GM19193 (cell line): Measurements from ENCODE around the gene LARP1.

ENCODE experiments used
- POLR2A ChIP-seq: IDR thresholded peaks from 4 replicates; pipeline ENCODE4 v1.6.1; 2011; ENCODE audit not compliant: insufficient read depth, insufficient read length; ENCODE audit errors: extremely low read depth

Gene LARP1

DNA sequence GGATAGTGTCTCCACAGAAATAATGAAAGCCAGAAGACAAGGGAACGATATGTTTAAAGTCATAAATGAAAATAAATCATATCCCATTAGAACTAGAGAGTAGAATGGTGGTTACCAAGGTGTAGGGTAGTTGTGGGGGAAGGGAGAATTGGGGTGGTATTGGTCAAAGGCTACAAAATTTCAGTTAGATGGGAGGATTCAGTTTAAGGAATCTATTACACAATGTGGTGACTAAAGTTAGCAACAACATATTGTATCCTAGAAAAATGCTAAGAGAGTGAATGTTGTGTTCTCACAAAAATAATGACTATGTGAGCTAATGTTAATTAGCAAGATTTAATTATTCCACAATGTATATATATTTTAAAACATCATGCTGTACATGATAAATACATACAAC is 27.8 kb upstream of the LARP1 start:
- no peak for TF ChIP-seq POLR2A

DNA sequence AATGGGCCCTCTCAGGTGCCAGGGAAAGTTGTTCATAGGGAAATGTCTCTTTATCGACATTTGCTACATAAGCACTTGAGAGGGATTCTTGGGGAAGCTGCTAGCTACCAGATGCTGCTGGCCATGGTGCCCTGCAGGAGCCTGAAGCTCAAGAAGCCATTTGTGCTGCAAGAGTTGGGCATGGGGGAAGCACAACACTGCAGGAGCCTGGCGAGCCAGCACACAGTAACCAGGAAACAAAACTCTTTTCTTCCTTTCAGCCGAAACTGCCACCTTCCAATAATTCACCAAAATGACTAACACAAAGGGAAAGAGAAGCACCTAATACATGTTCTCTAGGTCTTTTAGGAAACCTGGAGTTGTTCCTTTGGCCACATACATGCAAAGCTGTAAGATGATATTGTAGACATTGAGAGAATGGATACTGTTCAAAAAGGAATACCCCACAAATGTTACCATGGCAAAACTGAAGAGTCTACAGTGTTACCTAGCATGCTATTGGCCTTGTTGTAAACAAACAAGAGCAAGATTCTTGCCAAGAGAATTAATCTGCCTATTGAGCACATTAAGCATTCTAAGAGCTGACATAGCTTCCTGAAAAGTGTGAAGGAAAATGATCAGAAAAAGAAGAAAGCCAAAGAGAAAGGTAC is 26.1 kb upstream of the LARP1 start:
- no peak for TF ChIP-seq POLR2A

DNA sequence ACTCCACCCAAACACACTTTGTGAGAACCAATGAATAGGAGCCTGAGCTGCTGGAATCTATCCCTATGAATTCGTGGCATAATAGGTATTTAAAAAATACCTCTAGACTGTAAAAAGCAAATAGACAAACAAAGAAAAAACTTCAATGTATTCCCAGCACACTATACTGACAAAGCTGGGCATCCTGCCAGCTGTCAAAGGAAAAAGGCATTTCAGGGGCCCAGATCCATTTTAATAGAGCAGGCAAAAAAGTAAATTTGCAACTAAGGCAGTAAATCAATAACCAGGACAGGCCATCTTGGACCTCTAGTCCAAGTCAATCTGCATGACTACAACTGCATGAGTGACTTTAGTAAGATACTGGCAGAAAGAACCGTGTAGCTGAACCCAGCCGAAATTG is 25.6 kb upstream of the LARP1 start:
- TF ChIP-seq POLR2A = no peak

DNA sequence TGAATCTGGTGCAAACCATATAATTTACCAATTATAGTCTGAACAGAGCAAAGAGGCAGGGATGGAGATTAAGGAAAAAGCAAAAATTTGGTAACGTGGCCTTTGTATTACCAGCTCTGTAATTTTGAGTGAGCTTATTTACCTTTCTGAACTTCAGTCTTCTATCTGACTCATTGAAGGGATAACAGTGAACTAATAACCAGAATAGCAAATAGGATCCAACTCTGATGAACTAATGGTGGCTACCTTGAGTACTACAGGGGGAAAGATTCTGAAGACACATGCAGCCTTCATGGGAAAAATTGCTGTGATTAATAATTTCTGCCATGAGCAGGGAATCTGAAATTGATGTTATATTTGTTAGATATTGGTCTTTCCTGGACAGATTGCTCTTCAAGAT is 23.0 kb upstream of the LARP1 start:
- no peak for TF ChIP-seq POLR2A

DNA sequence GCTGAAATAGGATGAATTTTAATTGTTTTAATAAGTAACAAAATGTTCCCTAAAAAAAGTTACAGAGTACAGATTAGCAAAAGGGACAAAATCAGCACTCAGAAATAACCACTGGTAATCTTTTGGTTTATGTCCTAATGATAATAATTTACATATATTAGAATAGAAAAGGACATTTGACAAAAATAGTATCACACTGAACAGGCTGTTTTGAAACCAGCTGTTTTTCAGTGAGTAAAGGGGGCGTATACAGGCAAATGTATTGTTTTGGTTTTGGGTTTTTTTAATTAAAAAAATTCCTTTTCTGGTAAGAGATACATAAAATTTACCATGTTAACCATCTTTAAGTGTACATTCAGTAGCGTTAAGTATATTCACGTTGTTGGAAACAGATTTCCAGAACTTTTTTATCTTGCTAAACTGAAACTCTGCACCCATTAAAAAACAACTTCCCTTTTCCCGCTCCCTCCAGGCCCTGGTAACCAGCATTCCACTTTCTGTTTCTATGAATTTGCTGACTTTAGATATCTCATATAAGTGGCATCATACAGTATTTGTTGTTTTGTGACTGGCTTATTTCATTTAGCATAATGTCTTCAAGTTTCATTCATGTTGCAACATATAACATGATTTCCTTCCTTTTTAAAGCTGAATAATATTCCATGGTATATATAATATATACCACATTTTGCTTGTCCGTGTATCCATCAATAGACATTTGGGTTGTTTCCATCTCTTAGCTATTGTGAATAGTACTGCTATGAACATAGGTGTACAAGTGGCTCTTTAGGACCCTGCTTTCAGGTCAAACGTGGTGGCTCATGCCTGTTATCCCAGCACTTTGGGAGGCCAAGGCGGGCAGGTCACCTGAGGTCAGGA is 20.6 kb upstream of the LARP1 start:
- no peak for TF ChIP-seq POLR2A

DNA sequence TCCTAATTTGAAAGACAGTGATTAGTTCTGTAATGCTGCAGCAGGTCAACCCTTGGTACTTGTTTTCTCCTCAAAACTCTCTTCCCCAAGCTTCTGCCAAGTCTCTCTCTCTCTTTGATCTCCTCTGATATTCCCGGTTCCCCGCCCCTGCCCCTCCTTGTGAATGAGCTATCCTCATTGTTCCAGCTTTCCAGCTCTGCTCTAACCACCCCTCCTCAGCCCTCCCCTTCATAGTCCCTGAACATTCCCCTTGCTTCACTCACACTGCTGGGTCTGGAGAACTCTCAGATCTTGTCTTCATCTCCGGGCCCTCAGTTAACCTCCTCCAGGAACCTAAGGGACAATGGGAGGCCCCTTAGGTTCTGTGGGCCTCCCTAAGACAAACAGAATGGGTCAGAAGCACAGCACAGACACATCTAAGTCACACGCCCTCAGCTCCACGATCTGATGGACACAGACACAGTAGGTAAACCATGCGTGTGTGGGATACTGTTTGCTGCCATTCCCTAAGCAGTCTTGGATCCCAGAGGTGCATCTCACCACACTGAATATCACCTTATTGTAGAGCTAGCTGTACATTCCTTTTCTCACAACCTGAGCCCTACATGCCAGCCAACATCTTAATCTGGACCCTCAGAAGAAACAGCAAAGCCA is 17.4 kb upstream of the LARP1 start:
- TF ChIP-seq POLR2A = no peak

DNA sequence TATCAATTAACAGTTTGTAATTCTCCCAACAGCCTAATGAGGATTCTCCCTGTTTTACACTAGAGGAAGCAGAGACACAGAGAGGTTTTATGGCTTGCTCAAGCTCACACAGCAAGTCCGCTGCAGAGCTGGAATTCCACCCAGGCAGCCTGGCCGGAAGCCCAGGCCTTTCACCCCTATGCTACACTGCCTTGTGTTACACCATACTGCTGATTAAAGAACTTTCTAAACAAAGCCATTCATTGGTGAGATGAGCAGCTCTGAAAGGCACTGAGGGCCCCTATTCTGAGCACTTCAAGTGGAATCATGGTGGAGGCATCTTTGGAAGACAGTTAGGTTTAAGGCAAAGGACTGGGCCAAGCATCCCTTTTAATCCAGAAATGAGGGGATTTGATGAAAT is 14.7 kb upstream of the LARP1 start:
- no peak for TF ChIP-seq POLR2A

DNA sequence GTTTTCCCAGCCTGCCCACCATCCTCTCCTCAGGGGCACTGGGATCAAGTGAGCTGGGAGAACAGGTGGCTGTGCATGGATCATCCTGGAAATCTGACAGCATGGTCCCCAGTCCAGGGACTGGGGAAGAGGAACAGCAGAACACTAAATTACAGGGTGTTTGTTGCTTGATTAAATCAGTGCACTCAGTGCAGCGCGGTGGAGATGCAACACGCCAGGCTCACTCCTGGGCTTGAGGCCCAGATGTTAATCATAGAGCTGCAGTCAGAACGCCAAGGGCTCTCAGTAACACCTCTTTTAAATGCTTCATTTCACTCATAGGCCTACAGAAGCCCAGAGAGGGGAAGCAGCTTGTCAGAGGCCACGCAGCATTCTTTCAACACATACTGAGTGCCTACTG is 14.2 kb upstream of the LARP1 start:
- TF ChIP-seq POLR2A = no peak

DNA sequence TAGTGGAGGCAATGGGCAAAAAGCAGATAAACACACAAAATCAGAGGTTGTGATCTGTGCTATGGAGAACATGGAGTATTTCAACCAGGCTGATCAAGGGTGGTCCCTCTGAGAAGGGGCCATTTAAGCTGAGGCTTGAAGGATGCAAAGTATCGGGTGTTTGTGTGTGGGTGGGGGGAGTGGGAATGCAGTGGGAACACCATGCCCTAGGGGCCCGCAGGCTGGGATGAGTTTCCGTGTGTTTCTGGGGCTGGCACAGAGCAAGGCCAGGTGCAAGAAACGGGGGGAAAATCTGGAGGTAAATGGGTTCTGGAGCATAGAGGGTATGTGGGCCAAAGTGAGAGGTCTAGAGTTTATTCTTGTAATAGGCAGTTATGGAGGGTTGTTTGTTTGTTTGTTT is 13.8 kb upstream of the LARP1 start:
- TF ChIP-seq POLR2A = no peak

DNA sequence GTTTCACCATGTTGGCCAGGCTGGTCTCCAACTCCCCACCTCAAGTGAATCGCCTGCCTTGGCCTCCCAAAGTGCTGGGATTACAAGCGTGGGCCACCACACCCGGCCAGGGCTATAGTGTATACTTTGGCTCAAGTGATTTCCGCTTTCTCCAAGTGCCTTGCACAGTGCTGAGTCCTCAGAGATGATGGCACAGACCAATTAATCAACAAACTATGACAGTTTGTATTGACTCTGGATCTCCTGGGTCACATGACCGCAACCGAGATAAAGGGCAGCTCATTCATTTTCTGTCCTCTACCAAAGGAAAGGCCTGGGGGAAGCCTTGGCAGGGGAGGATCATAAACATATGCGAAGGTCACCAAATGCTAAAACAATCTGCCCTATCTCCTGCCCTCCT is 11.4 kb upstream of the LARP1 start:
- no peak for TF ChIP-seq POLR2A

DNA sequence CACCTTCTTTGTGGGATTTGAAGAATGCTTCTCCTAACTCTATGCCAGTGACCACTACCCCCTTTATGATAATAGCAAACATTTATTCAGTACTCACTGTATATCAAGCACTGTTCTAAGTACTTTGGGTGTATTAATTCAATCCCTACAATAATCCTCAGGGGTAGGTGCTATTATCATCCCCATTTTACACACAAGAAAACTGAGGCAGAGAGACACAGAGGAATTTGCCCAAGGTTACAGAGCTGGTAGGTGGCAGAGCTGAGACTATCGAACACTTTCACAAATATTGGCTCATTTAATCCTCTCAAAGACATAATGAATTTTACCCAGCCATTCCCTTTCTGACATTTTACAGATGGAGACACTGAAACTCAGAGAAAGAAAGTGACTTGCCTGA is 9.8 kb upstream of the LARP1 start:
- no peak for TF ChIP-seq POLR2A

DNA sequence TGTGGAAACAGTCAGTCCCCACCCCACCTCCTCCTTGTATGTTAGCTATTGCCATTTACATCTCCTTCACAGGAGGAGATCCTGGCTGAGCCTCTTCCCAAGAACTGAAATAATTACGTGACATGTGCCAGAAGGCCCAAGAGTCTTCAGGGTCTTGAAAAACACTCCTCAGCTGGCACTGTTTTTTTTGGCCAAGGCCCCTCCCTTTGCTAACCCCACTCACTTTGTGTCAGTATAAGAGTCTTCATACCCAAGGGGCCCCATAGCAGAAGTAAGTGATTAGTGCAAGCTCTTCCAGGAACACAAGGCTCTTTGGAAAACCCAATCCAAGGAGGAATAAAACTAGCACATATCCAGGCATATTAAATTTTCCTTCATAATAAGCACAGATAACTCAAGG is 5.7 kb upstream of the LARP1 start:
- no peak for TF ChIP-seq POLR2A

DNA sequence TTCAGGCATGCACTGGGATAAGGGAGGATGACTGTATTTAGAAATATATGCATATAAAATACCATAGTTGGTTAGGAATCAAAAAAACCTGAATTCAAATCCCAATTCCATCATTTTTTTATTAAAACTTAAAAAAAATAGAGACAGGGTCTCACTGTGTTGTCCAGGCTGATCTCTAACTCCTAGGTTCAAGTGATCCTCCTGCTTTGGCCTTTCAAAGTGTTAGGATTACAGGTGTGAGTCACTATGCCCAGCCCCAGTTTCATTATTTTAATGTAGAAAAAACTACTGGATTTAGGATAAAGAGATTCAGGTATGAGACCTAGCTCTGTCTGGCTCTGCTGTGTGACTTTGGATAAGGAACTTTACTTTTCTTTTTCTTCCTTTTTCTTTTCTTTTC is 3.3 kb upstream of the LARP1 start:
- no peak for TF ChIP-seq POLR2A

DNA sequence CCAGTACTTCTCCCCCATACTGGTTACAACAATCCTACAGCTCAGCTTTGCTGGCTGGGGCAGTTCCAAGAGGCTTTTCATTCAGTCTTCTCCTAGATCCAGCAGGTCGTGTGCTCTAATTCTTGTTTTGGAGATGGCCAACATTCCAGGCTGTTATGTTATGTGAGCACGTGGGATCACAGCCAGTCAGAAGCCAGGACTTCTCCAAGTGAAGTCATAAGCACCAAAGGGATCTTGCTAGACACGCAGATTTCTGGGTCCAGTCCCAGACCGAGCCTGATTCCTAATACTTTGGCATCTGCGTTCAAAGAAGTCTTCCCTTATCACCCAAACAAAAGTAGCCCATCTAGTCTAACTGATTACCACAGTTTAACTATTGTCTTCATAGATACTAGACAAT is 1.4 kb upstream of the LARP1 start:
- no peak for TF ChIP-seq POLR2A

DNA sequence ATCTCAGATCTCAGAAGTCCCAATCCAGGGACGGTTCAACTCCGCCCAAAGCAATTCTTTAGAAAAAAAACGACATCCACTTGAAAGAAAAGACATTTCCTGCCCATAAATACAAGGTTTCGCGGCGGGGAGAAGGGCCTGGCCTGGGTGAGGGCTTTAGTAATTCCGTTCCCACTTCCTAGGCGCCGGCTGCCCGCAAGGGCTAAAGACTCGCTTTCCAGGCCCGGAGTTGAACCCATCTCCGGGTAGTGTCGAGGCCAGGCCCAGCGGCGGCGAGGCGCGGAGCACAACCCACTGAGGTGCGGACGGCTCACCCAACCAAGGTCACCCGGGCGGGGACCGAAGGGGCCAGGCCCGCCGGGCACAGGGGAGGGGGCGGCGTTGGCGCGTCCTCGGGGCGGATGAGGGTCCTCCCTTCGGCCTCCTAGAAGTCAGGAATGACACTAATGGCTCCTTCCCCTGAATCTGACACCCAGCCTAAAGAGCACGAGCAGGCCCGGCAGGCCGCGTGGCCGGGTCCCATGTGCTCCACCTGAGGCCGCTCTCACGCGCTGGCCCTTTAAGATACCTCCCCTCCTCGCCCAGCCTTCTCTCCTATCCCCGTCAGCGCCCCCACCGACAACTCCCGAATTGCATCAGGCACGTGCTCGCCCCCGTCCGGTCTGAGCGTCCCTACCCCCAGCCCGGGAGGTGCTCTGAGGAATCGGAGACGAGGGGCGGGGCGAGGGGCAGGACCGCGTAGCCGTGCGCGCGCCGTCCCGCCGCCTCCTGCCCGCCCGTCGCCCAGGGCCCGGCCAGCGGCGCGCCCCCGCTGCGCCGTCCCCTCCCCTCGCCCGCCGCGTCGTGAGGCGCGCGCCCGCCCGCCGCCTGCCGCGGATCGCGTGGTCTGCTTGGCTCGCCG is 467 bp upstream of the LARP1 start:
- TF ChIP-seq POLR2A = peak; percentile 78
